PC-9 (cell line): Measurements from ENCODE around the gene IGFBP5.

Source experiments
- CTCF ChIP-seq: fragments of 200-600 bp; sonication (generic); conservative IDR thresholded peaks from 2 replicates; pipeline ENCODE4 v1.6.1; 2017; ENCODE audit warnings: mixed run types, antibody characterized with exemption, mild to moderate bottlenecking, moderate library complexity
- EZH2 ChIP-seq: fragments of 200-600 bp; sonication (generic); IDR thresholded peaks from 2 replicates; pipeline ENCODE4 v1.8.0; 2017; ENCODE audit warnings: antibody characterized with exemption, low read depth

- TF ChIP-seq EZH2 (no peak), CTCF (no peak)
These were observed 25.4 kb upstream of the IGFBP5 start for GRCh38 chr2:216720722-216721121.
